Inferior parietal cortex (tissue), 1 donor: ENCODE data around the gene SPSB2.
"Not testable (repeated sequence)": the region's sequence is repeated elsewhere in the genome, so short reads cannot be mapped to it uniquely, and the experiment has no call there.

Source experiments
- DNase-seq: peaks from one replicate; pipeline ENCODE4 v3.0.0-alpha.2; 2016; ENCODE audit errors: extremely low spot score

Gene SPSB2

GRCh38 chr12:6899837-6900519, 26.9 kb upstream of the SPSB2 start:
- DNase-seq = no peak

GRCh38 chr12:6899427-6899826, 26.3 kb upstream of the SPSB2 start:
- no peak for DNase-seq

GRCh38 chr12:6896846-6897435, 23.8 kb upstream of the SPSB2 start:
- no peak for DNase-seq

- DNase-seq = no peak
These were observed 21.2 kb upstream of the SPSB2 start for GRCh38 chr12:6894321-6894720.

DNA sequence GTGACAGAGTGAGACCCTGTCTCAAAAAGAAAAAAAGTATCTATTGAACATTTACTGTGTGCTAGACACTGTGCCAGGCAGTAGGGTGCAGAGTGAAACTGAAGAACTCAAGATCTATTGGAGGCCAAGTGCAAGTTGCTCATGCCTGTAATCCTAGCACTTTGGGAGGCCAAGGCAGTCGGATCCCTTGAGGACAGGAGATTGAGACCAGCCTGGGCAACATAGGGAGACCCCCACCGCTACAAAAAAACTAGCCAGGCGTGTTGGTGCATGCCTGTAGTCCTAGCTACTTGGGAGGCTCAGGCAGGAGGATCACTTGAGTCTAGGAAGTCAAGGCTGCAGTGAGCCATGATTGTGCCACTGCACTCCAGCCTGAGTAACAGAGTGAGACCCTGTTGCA, 19.6 kb upstream of the SPSB2 start:
- DNase-seq = not testable (repeated sequence)

DNA sequence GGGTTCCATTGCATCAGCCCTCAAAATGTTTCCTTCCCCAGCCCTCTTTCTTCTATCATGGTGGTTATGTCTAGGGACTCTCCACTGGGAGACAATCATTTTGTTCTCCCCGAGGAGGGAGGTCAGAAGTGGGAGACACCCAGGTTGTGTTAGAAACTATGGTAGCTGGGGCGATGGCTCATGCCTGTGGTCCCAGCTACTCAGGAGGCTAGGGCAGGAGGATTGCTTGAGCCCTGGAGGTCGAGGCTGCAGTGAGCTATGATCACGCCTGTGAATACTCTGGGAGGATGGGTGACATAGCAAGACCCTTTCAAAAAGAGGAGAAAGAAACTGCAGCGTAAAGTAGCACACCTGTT, 18.5 kb upstream of the SPSB2 start:
- DNase-seq = no peak

DNA sequence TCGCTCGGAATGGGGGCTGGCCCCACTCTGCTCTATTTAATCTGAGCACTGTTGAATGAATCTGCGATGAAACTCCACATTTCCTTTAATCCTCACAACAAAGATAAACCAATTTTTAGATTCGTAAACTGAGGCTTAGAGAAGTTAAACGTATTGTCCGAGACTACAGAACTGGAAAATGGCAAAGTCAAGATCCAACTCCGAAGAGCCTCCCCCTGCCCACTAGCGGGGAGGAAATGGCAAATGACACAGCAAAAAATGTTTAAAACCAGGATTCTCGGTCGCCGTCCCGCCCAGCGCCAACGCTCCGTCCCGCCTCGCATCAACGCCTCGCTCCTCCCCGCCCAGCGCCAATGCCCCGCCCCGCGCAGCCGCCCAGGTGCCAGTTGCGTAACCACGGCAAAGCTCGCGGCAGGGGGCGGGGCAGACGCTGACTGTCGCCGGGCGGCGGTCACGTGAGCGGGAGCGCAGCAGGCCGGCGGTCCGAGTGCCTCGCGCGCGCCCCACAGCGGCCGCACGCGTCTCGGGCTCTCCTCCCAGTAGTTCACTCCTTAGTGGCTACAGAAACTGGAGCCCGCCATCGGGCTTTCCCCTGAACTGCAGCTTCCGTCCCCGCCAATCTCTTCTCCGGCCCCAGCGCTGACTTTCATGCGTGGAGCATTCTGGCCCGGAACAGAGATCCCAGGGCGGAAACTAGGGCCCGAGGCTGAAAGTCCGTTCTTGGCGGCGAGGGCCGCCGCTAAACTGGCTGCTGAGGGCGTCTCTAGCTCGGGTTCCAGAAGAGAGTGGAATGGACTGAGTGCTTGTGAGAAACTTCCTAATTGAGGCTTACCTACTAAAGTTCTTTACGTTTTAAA, 17.9 kb upstream of the SPSB2 start:
- peak; percentile 96 for DNase-seq

DNA sequence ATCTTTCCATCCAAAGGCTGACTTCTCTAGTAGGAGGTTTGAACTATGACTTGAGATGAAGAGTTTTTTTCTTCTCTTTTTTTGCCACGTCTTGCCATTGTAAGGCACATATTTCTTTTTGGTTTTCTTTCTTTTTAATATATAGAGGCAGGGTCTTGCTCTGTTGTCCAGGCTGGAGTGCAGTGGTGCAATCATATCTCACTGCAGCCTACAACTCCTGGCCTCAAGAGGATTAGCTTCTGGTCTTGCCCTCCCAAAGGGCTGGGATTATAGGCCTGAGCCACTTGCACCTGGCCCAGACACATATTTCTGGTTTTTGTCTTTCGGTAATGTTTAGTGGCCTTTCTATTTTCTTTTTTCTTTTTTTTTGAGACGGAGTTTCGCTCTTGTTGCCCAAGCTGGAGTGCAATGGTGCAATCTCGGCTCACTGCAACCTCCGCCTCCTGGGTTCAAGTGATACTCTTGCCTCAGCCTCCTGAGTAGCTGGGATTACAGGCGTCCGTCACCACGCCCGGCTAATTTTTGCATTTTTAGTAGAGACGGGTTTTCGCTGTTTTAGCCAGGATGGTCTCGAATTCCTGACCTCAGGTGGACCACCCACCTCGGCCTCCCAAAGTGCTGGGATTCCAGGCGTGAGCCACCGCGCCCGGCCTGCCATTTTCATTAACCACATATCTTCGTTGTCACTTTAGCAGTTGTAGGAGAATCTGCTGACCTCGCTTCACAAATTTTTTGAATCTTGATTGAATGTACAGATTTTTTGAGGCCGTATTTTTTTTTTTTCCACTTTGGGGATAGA, 16.9 kb upstream of the SPSB2 start:
- DNase-seq = not testable (repeated sequence)

DNA sequence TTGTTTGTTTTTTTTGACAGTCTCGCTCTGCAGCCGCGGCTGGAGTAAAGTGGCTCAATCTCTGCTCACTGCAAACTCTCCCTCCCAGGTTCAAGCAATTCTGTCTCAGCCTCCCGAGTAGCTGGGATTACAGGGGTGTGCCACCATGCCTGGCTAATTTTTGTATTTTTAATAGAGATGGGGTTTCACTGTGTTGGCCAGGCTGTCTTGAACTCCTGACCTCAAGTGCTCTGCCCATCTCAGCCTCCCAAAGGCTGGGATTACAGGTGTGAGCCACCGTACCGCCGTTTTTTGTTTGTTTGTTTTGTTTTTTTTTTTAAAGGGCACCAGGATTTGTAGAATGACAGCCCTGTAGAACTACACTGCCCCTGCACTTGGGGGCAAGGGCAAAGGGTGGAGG, 15.7 kb upstream of the SPSB2 start:
- DNase-seq = not testable (repeated sequence)

GRCh38 chr12:6888360-6888759, 15.3 kb upstream of the SPSB2 start:
- no peak for DNase-seq

DNA sequence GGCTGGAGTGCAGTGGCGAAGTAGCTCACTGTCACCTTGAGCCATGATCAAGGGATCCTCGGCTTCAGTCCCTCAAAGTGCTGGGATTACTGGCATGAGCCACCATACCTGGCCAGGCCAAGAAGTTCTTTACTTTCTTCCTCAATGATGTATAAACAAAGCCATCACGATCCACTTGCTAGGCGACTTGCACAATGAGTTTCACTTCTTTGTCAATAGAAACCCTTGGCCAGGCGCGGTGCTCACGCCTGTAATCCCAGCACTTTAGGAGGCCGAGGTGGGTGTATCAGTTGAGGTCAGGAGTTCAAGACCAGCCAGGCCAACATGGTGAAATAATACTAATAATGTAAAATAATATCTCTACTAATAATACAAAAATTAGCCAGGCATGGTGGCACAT, 14.4 kb upstream of the SPSB2 start:
- no peak for DNase-seq

GRCh38 chr12:6886206-6886999, 13.3 kb upstream of the SPSB2 start:
- DNase-seq = not testable (repeated sequence)

GRCh38 chr12:6884539-6884938, 11.4 kb upstream of the SPSB2 start:
- DNase-seq = no peak

- no peak for DNase-seq
These were observed 10.6 kb upstream of the SPSB2 start for GRCh38 chr12:6883683-6884082.

DNA sequence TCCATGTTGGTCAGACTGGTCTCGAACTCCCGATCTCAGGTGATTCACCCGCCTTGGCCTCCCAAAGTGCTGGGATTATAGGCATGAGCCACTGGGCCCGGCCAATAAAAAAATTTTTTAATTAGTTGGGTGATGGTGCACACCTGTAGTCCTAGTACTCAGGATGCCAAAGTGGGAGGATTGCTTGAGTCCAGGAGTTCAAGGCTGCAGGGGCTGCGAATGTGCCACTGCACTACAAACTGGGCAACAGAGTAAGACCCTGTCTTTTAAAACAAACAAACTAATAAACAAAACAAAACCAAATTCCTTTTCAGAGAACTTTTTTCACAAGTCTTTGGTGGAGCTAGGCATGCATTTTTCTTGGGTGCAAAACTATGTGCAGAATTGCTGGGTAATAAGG, 10.1 kb upstream of the SPSB2 start:
- no peak for DNase-seq

- DNase-seq = not testable (repeated sequence)
These were observed 6.7 kb upstream of the SPSB2 start for GRCh38 chr12:6879824-6880223.

DNA sequence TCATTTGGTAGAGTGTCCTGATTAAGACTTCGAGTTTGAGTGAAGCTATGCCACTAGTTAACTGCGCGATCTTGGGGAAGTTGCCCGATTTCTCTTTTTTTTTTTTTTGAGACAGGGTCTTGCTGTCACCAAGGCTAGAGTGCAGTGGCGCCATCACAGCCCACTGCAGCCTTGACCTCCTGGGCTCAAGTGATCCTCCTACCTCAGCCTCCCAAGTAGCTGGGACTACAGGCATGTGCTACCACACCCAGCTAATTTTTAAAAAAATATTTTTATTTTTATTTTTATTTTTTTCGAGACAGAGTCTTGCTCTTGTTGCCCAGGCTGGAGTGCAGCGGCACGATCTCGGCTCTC, 889 bp upstream of the SPSB2 start:
- DNase-seq = not testable (repeated sequence)

DNA sequence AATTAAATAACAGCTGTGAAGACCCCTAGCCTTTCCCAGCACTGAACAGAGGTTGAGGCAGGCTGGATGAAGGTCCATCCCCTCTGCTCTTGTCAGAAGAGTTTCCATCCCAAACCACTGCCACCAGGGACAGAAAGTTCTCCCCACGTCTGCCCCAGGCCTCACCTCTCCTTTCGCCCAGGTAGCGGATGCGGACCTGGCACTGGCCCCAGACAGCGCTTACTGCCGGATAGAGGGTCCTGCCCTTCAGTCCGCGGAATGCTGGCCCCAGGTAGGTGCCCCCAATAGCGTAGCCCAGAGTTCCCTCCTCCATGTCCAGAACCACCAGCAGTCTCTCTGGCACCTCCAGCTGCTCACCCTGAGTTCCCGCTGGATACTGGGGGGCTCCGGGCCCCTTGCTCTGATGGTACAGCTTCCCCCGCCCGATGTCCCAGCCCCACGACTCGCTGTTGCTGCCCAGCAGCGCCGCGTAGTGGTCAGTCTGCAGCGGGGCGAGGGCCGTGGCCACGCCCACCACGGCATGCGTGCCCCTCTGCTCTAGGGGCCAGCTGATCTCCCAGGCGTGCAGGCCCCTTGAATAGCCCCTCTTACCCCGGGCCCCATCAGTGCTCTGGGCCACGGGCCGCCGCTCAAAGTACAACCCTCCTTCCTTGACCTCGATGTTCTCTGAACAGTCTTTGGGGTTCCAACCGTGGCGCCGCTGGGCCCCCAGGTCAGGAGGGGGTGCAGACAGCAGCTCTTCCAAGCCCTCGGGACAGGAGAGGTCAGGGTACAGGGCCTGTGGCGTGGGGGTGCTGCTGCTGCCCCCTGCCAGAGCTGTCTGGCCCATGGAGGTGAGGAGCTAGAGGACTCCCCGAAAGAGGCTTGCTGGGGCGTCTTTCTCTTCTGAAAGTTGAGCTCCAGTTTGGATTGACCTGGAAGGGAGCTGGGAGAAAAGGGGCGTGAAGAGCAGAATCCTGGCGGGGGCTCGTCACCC, 742 bp downstream of the SPSB2 start:
- peak; percentile 76 for DNase-seq

- no peak for DNase-seq
These were observed 1.8 kb downstream of the SPSB2 start for GRCh38 chr12:6871052-6871957.
